CD4-positive, alpha-beta T cell treated with Interleukin-15 for 1 hour (primary cell): ENCODE results near the gene PTPRN2.
"Not testable (repeated sequence)": the region's sequence is repeated elsewhere in the genome, so short reads cannot be mapped to it uniquely, and the experiment has no call there.

Experiments used
- DNase-seq: peaks from one replicate; pipeline ENCODE4 v3.0.0-alpha.2; 2020

PTPRN2 gene

DNA sequence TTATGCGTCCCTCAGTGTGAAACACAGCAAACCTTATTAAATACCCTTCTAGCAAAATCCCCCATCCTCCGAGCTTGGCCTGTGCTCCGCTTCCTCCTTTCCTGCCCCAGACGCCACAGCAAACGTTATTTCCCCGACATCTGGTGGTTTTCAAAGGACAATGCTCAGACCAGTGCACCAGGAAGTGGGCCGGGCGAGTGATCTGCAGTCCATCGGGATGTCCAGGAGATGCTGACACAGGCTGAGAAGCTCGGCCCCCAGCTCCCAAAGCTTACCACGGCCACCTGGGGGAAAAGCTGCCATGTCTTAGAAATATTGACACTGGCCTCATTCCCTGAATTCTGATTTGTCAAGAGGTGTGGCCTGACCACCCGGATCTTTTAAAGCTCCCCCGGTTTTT lies 129.5 kb downstream of the PTPRN2 start:
- no peak for DNase-seq

- not testable (repeated sequence) for DNase-seq
These were observed 130.0 kb downstream of the PTPRN2 start for GRCh38 chr7:158457586-158457985.

- DNase-seq: no peak
These were observed 133.0 kb downstream of the PTPRN2 start for GRCh38 chr7:158454631-158455030.

DNA sequence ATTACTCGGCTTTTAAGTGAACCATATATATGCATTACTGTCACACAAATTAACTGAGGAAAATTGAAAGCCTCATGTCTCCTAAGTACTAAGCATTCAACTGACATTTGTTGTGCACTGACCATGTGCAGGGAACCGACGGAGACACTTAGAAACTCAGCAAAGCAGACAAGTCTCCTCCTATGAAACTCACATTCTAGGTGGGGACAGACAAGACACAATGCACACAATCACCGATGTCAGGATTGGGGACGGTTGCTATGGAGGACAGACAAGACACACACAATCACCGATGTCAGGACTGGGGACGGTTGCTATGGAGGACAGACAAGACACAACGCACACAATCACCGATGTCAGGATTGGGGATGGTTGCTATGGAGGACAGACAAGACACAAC lies 134.0 kb downstream of the PTPRN2 start:
- no peak for DNase-seq

GRCh38 chr7:158452331-158452730 lies 135.3 kb downstream of the PTPRN2 start:
- no peak for DNase-seq

DNA sequence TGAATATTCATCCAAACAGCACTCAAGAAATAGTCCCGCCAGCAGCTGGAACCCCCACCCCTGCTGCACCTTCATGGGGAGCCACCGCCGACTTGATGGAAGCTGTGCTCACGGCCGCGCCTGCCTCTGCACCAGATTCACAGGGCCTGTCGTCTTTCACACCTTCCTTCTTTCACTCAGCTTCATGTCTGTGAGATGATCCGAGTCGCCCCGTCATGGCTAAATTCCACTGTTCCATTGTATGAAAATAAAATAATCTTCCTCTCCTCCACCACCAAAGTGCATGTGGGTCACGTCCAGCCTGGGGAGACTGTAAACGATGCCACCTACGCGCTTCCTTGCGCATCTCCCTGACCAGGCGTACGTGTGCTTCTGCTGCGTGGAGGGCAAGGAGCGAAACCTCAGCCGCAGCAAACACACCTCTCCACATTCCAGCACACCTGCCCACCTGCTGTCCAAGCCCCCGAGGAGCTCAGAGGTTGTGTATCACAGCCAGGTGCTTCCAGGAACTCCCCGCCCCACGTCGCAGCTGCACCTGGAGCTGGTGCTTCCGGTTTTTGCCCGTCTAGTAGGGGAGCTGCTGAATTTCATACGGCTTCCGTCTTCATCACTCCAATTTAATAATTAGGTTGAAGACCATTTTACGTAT lies 137.0 kb downstream of the PTPRN2 start:
- no peak for DNase-seq

DNA sequence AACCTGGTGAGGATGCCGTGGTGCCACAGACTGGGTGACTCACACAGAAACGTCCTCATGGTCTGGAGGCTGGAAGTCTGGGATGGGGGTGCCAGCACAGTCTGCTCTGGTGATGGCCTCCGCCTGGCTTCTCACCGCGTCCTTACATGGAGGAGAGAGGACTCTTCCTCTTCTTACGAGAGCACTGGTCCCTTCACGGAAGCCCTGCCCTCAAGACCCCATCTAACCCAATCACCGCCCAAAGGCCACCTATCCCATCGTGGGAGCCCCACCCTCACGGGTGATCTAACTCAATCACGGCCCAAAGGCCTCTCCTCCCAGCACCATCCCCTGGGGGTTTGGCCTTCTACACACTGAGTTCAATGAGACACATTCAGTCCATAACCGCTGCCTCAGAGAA lies 137.7 kb downstream of the PTPRN2 start:
- no peak for DNase-seq

- no peak for DNase-seq
These were observed 138.4 kb downstream of the PTPRN2 start for GRCh38 chr7:158449266-158449665.

- DNase-seq: no peak
These were observed 139.1 kb downstream of the PTPRN2 start for GRCh38 chr7:158448430-158449100.

DNA sequence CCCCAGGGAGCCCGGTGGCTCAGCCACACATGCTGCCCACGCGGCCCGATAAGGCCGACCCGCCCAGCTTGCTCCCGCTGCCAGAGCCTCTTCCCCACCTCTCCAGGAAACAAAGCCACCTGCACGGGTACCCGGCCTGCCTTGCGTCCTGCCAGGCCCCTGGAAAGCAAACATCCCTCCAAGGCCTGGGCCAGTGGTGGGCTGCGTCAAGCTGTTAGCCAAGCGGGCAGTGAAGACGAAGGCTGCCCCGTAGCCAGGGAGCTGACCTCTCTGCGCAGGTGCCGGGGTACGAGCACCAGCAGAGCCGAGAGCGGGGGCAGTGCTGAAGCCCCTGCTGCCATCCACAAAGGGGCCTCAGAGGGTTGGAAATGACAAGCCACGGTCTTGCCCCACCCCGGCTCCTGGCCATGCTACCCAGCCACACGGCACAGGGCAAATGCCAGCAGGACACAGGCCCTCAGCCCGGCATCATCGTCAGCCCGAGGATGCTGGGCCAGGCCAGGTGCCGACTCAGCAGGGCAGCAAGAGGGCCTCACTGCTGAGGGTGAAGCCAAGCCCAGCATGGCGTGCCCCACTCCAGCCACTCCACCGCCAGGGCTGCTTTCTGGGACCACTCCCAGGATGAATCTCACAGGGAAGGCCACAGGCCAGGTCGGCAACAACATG lies 140.0 kb downstream of the PTPRN2 start:
- DNase-seq: no peak

- DNase-seq: no peak
These were observed 140.5 kb downstream of the PTPRN2 start for GRCh38 chr7:158447151-158447505.

- no peak for DNase-seq
These were observed 140.9 kb downstream of the PTPRN2 start for GRCh38 chr7:158446706-158447105.

DNA sequence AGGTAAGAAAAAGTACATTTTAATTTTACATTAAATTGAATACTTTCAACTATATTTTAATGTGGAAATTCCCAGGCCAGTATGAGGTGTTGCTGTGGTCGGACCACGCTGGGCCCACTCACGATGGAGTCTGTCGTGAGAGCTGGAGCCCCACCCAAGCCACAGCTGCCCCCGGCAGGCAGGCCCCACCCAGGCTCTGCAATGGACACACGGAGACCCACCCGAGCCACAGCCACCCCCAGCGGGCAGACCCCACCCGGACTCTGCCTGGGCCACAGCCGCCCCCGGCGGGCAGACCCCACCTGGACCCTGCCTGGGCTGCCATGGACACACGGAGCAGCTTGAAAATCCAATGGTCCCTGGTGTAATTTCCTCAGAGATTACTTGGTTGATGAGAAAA lies 141.3 kb downstream of the PTPRN2 start:
- no peak for DNase-seq

- no peak for DNase-seq
These were observed 142.0 kb downstream of the PTPRN2 start for GRCh38 chr7:158445421-158446175.

- DNase-seq: no peak
These were observed 142.9 kb downstream of the PTPRN2 start for GRCh38 chr7:158444501-158445420.

GRCh38 chr7:158443688-158444483 lies 143.7 kb downstream of the PTPRN2 start:
- no peak for DNase-seq

DNA sequence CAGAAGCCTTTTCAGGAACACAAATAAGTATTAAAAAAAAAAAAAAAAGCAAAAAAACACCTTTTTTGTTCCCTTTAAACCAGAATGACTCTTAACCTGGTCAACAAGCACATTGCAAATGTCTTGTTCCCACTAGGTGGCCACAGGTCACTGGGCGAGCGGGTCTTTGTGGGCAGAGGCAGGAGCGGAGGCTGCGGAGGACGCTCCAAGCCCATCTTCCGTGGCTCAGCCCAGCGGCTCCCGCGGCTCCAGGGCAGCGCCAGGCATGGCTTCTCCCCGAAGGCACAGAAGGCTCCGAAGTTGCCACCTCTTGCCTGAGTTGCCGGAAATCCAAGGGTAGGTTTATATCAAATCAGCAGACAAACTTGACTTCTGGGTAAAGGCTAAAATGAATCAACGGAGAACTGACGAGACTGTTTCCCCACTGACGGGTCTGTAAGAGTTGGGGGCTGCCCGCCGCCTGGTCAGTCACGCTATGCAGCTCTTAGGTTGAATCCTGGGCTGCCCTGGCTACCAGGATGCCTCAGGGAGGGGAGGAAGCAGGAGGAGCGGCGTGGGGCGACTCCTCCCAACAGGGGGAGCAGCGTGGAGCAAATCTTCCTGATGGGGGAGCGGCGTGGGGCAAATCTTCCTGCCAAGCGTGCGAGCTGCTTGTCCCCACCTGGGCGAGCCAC lies 144.5 kb downstream of the PTPRN2 start:
- no peak for DNase-seq

DNA sequence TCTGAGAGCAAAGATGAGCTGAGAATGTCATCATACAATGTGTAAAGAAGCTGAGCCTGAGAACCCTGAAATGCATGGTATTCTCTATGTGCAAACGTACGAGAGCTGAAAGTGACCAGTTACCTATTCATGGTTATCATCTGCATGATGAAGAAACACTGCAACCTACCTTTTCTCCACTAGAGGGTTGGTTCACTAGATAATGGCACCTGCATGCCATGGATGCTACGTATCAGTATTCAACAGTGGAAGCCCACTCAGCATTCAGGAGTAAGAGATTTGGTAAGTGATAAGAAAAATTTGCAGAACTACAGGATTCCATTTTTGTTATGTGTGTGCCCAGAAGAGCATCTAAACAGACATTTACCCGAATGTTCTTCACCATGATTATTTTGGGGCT lies 145.4 kb downstream of the PTPRN2 start:
- DNase-seq: no peak

DNA sequence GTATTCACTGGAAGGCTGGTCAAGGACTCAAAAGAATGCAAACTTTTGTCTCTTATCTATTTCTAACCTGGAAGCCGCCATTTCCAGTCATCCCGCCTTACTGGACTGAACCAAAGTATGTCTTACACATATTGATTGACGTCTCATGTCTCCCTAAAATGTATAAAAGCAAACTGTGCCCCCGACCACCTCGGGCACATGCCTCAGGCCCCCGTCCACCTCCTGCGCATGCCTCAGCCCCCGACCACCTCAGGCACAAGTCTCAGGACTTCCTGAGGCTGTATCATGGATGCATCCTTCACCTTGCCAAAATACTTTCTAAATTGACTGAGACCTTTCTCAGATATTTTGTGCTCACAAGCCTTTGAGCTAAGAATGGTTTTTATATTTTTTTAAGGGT lies 148.6 kb downstream of the PTPRN2 start:
- DNase-seq: no peak

DNA sequence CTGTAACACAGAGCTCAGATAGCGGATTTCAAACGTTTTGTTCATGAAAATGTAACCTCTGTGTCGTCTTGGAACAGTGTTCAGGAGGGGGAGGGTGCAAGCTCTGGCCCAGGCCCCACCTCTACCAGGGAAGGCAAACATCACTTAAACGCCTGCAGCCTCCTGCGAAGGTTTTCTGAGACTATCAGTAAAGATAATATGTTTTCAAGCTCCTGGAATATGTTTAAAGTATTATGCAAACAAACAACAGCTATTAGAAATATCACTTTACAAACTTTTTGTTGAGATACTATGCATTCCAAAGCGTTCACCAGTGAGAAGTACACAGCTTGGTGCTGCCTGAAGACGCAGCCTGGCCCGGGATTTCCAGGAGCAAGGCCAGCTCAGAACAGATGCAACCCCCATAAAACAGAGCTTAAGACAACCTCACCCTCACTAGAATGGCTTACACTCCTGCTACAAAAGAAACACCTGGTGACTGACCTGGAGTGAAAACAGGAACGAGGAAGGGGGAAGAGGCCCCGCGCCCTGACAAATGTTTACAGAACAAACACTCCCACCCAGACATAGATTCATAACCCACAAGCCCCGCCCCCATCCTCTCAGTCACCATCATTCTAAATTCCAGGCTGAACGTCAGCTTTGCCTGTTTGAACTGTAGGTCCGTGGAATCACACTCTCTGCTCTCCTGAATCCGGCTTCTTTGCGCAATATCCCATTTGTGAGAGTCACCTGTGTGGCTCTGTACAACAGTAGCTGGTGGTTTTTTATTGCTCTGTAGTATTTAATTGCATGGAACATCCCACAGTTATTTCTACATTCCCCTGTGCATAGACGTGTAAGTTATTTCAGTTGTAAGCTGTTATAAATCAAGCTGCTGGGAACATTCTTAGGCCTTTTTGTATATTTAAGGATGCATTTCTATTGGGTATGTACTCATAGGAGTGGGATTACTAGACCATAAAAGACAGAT lies 155.0 kb downstream of the PTPRN2 start:
- no peak for DNase-seq
